ENCODE results near the gene CRYGN.

CRYGN gene

GRCh38 chr7:151439855-151440798, at the start of gene CRYGN:
Gene CRYGN, minus strand, starts transcription at chr7:151440141. Its CDS starts 224 bp downstream, at chr7:151439917.
- no peak for DNase-seq

- no peak for DNase-seq
Measured at GRCh38 chr7:151489498-151489897, 49.6 kb upstream of the CRYGN start.

- DNase-seq: no peak
Measured at GRCh38 chr7:151488096-151488495, 48.2 kb upstream of the CRYGN start.

- no peak for DNase-seq
Measured at GRCh38 chr7:151487228-151487627, 47.3 kb upstream of the CRYGN start.

- no peak for DNase-seq
Measured at GRCh38 chr7:151486074-151486473, 46.1 kb upstream of the CRYGN start.

- DNase-seq: peak; percentile 37
Measured at GRCh38 chr7:151484971-151485707, 45.2 kb upstream of the CRYGN start.

GRCh38 chr7:151483711-151483983, 43.7 kb upstream of the CRYGN start:
- no peak for DNase-seq

GRCh38 chr7:151482883-151483710, 43.2 kb upstream of the CRYGN start:
- no peak for DNase-seq

GRCh38 chr7:151481650-151482505, 41.9 kb upstream of the CRYGN start:
- no peak for DNase-seq

GRCh38 chr7:151477867-151478266, 37.9 kb upstream of the CRYGN start:
- DNase-seq: no peak

GRCh38 chr7:151472644-151473380, 32.9 kb upstream of the CRYGN start:
- DNase-seq: no peak

- DNase-seq: no peak
Measured at GRCh38 chr7:151470711-151471110, 30.8 kb upstream of the CRYGN start.

- DNase-seq: no peak
Measured at GRCh38 chr7:151469281-151469680, 29.3 kb upstream of the CRYGN start.

GRCh38 chr7:151468217-151469018, 28.5 kb upstream of the CRYGN start:
- no peak for DNase-seq

GRCh38 chr7:151465169-151465568, 25.2 kb upstream of the CRYGN start:
- DNase-seq: no peak

- no peak for DNase-seq
Measured at GRCh38 chr7:151462306-151462779, 22.4 kb upstream of the CRYGN start.

- DNase-seq: no peak
Measured at GRCh38 chr7:151461942-151462230, 21.9 kb upstream of the CRYGN start.

- no peak for DNase-seq
Measured at GRCh38 chr7:151461096-151461941, 21.4 kb upstream of the CRYGN start.

GRCh38 chr7:151460474-151460855, 20.5 kb upstream of the CRYGN start:
- no peak for DNase-seq

All from stimulated activated CD4-positive, alpha-beta T cell treated with anti-CD3 and anti-CD28 coated beads, Interleukin-1b, Interleukin-23, amount 100 ng/mL, for 48 hours (primary cell).